ENCODE data around the gene ISOC2. TPM values are rescaled to one million over a fixed set of nuclear protein-coding genes. Genes with fewer than 3 reads are reported as not detected.
A peak's percentile ranks its signal among the peaks of the same experiment; 100 is the strongest.

The ISOC2 gene
- total and polyA plus RNA-seq, 4 donors, result 49.1 to 181 (median 118) TPM

- H3K9ac ChIP-seq (ENCODE audit: low read depth in 1 of 2, low read length in 2 of 2), result no peak overlapping the region
- no peaks in the 10 kb centered on the region for H3K36me3 ChIP-seq (ENCODE audit: control insufficient read depth in 4 of 4, insufficient read depth in 3 of 4, low read depth in 1 of 4, low read length in 3 of 4)
- 16% methylated on average over 64 of the region's 64 CpGs for WGBS
- peak; percentile 91 for DNase-seq (ENCODE audit: low spot score)
- TF ChIP-seq TAF1 (conservative IDR thresholded peaks at IDR 0.05) (no peak), CTCF (IDR thresholded peaks at IDR 0.05; ENCODE audit: low read depth, low read length, missing input control) (peak; percentile 84), YY1 (IDR thresholded peaks at IDR 0.05) (no peak), HNF4G (IDR thresholded peaks at IDR 0.05) (no peak), REST (IDR thresholded peaks at IDR 0.05) (no peak), FOXA1 (IDR thresholded peaks at IDR 0.05) (no peak), JUND (IDR thresholded peaks at IDR 0.05) (no peak), FOXA2 (IDR thresholded peaks at IDR 0.05) (no peak), SP1 (IDR thresholded peaks at IDR 0.05) (peak; percentile 51), HNF4A (conservative IDR thresholded peaks at IDR 0.05) (no peak), EGR1 (IDR thresholded peaks at IDR 0.05; ENCODE audit: low read depth in 2 of 2) (no peak), RXRA (IDR thresholded peaks at IDR 0.05) (no peak), RAD21 (IDR thresholded peaks at IDR 0.05) (peak; percentile 80 to 93)
- H3K4me1 ChIP-seq (ENCODE audit: control insufficient read depth in 4 of 4, insufficient read depth in 4 of 4, low read length in 3 of 4), result peaks cover 0 to 6% (median 3%) of the 10 kb centered on the region in 4 donors
- peak overlapping the region in 1 of 3 donors; percentile 13 for H3K4me3 ChIP-seq (ENCODE audit: low read depth in 1 of 3, low read length in 3 of 3)
- no peaks in the 10 kb centered on the region for H3K9me3 ChIP-seq (ENCODE audit: control insufficient read depth in 4 of 4, low read length in 3 of 4)
- H3K27ac ChIP-seq (ENCODE audit: low read depth in 1 of 2, low read length in 2 of 2), result no peak overlapping the region
- no peaks in the 10 kb centered on the region for H3K27me3 ChIP-seq (ENCODE audit: control insufficient read depth in 4 of 4, insufficient read depth in 4 of 4, low read length in 3 of 4)
Measured at GRCh38 chr19:55503502-55504251, 42.2 kb upstream of the ISOC2 start.

GRCh38 chr19:55503157-55503501 lies 41.7 kb upstream of the ISOC2 start:
- no peak for DNase-seq (ENCODE audit: low spot score)
- TF ChIP-seq RAD21 (IDR thresholded peaks at IDR 0.05) (no peak), JUND (IDR thresholded peaks at IDR 0.05) (no peak), TAF1 (conservative IDR thresholded peaks at IDR 0.05) (no peak), GABPA (IDR thresholded peaks at IDR 0.05 in 1 of 2, conservative IDR thresholded peaks at IDR 0.05 in 1 of 2) (no peak), CTCF (IDR thresholded peaks at IDR 0.05; ENCODE audit: low read depth, low read length, missing input control) (no peak), SP1 (IDR thresholded peaks at IDR 0.05) (no peak), RXRA (IDR thresholded peaks at IDR 0.05) (no peak), ZBTB33 (IDR thresholded peaks at IDR 0.05) (no peak), FOXA1 (IDR thresholded peaks at IDR 0.05) (no peak)
- Histone ChIP-seq H3K4me1 (ENCODE audit: control insufficient read depth in 4 of 4, insufficient read depth in 4 of 4, low read length in 3 of 4) (peaks cover 0 to 6% (median 3%) of the 10 kb centered on the region in 4 donors), H3K27me3 (ENCODE audit: control insufficient read depth in 4 of 4, insufficient read depth in 4 of 4, low read length in 3 of 4) (no peaks in the 10 kb centered on the region), H3K9me3 (ENCODE audit: control insufficient read depth in 4 of 4, low read length in 3 of 4) (no peaks in the 10 kb centered on the region), H3K27ac (ENCODE audit: low read depth in 1 of 2, low read length in 2 of 2) (no peak overlapping the region), H3K4me3 (ENCODE audit: low read depth in 1 of 3, low read length in 3 of 3) (no peak overlapping the region), H3K36me3 (ENCODE audit: control insufficient read depth in 4 of 4, insufficient read depth in 3 of 4, low read depth in 1 of 4, low read length in 3 of 4) (no peaks in the 10 kb centered on the region), H3K9ac (ENCODE audit: low read depth in 1 of 2, low read length in 2 of 2) (no peak overlapping the region)
- WGBS, result 78% methylated on average over 17 of the region's 17 CpGs
